Jurkat, Clone E6-1 (cell line): ENCODE measurements around the gene ZNF280B.
"Not testable (repeated sequence)": the region's sequence is repeated elsewhere in the genome, so short reads cannot be mapped to it uniquely, and the experiment has no call there.

Source experiments
- DNase-seq: peaks from one replicate; pipeline ENCODE4 v3.0.0-alpha.2; 2011; ENCODE audit warnings: low read depth, low spot score
- H3K4me3 ChIP-seq: 2 replicates; pipeline ENCODE4 v1.5.1; 2011; ENCODE audit warnings: mild to moderate bottlenecking, low read length, control low read depth, moderate library complexity

The ZNF280B gene

DNA sequence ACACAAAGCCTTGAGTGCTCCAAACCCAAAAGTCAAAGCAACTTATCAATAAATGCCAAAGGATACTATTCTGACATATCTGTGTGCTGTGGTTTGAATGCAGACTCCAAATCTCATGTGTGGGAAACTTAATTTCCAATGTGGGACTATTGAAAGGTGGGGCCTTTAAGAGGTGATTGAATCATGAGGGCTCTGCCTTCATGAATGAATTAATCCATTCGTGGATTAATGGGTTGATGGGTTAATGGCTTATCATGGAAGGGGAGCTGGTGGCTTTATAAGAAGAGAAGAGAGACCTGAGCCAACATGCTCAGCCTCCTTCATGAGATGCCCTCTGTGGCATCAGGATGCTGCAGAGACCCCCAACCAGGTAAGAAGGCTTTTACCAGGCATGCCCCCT is 28.4 kb upstream of the ZNF280B start:
- no peak for DNase-seq
- H3K4me3 ChIP-seq: no peak overlapping the region

DNA sequence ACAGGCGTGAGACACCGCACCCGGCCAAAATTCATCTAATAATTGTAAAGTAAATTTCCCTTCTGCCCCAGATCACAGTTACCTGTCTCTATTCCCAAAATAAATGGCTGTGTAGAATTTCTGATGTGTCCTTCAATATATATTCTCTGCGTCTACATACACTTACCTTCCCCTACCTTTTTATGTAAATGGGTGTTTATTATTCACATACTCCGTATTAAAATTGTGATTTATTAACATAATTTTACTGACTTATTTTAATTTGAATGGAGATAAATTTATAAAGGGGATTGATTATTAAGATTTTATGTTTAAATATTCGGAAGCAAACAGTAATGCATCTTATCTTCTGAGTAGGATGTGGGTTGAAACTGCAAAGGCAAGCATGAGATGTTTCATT is 28.0 kb upstream of the ZNF280B start:
- no peak overlapping the region for H3K4me3 ChIP-seq
- no peak for DNase-seq

DNA sequence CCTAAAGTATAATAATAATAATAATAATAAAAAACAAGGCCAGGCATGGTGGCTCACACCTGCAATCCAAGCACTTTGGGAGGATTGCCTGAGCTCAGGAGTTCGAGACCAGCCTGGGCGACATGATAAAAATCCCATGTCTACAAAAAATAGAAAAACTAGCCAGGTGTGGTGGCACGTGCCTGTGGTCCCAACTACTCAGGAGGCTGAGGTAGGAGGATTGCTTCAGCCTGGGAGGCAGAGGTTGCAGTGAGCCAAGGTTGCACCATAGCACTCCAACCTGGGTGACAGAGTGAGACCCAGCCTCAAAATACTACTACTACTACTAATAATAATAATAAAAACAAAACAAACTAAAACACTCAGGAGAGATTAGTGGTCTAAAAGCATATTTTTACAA is 27.1 kb upstream of the ZNF280B start:
- H3K4me3 ChIP-seq: no peak overlapping the region
- no peak for DNase-seq

DNA sequence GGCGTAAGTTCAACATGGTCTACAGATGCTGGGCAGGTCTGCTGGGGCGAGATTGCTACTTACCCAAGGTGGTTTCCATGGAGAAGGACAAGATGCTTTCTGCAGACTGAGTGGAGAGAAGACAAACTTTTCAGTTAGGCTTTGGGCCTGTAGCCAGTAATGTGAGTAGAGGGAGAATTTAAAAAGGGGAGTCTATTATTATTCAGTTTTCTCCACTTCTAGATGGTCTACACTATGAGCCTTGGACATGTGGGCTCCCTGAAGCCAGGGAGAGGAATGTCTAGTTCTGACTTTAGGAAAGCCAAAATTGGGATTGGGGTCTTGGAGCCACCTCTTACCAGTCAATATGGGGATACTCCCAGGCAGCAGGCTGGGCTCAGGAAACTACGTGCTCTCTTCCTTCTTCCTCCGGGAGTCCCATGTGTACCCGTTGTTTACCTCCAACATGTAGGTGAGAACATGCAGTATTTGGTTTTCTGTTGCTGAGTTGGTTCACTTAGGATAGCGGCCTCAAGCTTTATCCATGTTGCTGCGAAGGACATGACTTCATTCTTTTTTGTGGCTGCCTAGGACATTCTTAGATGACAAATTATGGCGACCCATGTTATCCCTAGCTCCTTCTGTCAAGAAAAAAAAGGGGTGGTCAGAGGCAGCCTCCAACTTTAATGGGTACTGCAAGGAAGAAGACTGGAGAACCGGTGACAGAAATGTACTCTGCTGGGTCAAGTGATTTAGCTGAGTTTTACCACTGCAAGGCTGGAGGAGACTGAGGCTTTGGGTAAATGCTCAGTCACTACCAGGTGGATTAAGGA is 26.3 kb upstream of the ZNF280B start:
- H3K4me3 ChIP-seq: no peak overlapping the region
- no peak for DNase-seq

DNA sequence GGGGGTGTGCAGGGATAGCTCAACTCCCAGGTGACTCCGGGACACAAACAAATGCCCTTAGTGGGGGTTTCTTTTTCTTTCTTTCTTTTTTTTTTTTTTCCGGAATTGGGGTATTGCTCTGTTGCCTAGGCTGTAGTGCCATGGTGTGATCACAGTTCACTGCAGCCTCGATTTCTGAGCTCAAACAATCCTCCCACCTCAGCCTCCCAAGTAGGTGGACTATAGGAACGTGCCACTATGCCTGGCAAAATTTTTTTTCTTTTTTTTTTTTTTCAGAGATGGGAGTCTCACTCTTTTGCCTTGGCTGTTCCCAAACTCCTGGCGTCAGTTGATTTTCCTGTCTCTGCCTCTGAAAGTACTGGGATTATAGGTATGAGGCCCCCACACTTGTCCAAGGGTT is 25.3 kb upstream of the ZNF280B start:
- no peak for DNase-seq
- H3K4me3 ChIP-seq: no peak overlapping the region

DNA sequence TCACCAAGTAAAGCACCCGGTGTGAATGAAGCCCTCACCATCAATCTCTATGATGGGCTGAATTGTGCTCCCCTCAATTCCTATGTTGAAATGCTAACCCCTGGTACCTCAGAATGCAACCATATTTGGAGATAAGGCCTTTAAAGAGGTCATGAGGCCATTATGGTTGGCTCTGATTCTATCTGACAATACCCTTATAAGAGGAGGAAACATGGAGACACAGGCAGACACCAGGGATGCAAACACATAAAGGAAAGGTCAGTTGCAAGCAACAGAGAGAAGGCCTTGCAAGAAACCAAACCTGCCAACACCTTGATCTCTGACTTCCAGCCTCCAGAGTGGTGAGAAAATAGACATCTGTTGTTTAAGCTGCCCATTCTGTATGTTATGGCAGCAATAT is 24.9 kb upstream of the ZNF280B start:
- DNase-seq: no peak
- H3K4me3 ChIP-seq: no peak overlapping the region

DNA sequence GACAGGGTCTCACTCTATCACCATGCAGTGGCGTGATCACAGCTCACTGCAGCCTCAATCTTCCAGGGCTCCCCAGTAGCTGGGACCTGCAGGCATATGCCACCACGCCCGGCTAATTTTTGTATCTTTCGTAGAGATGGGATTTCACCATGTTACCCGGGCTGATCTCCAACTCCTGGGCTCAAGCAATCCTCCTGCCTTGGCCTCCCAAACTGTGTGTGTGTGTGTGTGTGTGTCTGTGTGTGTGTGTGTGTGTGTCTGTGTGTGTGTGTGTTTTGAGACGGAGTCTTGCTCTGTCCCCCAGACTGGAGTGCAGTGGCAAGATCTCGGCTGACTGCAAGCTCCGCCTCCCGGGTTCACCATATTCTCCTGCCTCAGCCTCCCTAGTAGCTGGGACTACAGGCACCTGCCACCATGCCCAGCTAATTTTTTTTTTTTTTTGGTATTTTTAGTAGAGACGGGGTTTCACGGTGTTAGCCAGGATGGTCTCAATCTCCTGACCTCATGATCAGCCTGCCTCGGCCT is 24.1 kb upstream of the ZNF280B start:
- not testable (repeated sequence) for DNase-seq, H3K4me3 ChIP-seq

DNA sequence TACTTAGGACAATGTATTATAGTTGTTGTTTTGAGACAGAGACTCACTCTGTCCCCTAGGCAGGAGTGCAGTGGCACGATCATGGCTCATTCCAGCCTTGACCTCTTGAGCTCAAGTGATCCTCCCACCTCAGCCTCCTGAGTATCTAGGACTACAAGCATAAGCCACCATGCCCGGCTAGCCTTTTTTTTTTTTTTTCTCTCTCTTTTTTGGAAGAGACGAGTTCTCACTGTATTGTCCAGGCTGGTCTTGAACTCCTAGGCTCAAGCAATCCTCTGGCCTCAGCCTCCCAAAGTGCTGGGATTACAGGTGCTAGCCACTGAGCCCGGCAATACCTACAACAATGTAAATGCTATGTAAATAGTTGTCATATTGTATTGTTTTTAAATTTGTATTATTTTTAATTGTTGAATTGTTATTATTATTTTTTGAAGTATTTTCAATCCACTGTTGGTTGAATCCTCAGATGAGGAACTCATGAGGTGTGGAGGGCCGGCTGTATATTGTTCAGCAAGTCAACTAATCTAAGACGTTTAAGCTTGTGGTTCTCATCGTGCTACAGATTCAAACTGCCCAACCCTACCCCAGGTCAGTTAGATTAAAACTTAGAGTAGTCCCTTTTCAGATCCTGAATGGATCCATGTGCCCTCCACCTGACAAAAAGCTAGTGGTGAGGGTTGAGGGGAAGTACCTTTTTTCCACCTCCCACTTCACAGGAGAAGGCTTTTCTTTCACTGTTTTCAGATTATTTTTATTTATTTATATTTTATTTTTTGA is 23.4 kb upstream of the ZNF280B start:
- H3K4me3 ChIP-seq: no peak overlapping the region
- no peak for DNase-seq

DNA sequence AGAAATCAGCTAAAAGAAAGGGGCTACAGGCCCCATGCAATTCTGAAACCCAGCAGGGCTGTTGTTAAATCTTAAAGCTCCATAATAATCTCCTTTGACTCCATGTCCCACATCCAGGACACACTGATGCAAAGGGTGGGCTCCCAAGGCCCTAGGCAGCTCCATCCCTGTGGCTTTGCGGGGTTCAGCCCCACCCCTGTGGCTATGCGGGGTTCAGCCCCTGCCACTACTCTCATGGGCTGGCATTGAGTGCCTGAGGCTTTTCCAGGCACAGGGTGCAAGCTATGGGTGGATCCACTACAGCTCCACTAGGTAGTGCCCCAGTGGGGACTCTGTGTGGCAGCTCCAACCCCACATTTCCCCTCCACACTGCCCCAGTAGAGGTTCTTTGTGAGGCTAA is 20.2 kb upstream of the ZNF280B start:
- H3K4me3 ChIP-seq: no peak overlapping the region
- no peak for DNase-seq

DNA sequence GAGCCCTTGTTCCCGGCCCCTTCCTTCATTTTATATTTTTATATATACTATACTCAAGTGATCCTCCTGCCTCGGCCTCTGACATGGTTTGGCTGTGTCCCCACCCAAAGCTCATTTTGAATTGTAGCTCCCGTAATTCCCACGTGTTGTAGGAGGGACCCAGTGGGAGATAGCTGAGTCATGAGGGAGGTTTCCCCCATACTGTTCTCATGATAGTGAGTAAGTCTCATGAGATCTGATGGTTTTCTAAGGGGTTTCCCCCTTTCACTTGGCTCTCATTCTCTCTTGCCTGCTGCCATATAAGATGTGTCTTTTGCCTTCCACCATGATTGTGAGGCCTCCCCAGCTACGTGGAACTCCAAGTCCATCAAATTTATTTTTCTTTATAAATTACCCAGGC is 18.8 kb upstream of the ZNF280B start:
- no peak overlapping the region for H3K4me3 ChIP-seq
- DNase-seq: no peak

DNA sequence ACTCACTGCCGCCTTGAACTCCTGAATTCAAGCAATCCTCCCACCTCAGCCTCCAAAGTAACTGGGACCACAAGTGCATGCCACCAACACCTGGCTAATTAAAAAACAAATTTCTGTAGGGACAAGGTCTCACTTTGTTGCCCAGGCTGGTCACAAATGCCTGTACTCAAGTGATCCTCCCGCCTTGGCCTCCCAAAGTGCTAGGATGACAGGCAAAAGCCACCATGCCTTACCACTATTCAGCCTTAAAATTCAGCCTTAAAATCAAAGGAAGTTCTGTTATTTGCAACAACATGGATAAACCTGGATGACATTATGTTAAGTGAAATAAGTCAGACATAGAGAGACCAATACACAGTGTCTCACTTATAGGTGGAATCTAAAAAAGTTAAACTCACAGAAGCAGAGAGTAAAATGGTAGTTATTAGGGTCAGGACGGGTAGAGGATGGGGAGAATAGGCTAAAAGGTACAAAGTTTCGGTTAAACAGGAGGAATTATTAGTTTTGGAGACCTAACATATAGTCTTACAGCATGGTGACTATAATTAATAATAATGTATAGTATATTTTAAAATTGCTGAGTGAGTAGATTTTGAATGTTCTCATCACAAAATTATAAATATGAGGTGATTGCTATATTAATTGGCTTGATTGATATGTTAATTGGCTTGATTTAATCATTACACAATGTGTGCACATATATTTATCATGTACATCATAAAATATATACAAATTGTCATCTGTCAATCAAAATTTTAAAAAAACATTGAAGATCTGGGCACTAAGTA is 17.8 kb upstream of the ZNF280B start:
- DNase-seq: no peak

DNA sequence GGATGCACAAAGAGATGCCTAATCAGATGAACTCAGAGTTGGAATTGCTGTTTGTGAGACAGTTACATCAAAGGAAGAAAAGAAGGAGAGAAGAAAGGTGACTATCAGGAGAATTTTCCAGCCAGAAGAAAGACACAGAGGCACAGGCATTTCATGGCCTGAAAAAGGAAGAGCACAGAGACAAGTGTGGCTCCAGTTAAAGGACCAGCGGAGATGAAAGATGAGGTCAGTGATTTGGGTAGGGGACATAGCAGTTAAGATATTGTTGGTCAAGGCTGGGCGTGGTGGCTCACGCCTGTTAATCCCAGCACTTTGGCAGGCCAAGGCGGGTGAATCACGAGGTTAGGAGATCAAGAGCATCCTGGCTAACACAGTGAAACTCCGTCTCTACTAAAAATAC is 15.0 kb upstream of the ZNF280B start:
- no peak overlapping the region for H3K4me3 ChIP-seq
- DNase-seq: no peak

More for the DNA sequence above, 17.8 kb upstream of the ZNF280B start:
- no peak overlapping the region for H3K4me3 ChIP-seq

DNA sequence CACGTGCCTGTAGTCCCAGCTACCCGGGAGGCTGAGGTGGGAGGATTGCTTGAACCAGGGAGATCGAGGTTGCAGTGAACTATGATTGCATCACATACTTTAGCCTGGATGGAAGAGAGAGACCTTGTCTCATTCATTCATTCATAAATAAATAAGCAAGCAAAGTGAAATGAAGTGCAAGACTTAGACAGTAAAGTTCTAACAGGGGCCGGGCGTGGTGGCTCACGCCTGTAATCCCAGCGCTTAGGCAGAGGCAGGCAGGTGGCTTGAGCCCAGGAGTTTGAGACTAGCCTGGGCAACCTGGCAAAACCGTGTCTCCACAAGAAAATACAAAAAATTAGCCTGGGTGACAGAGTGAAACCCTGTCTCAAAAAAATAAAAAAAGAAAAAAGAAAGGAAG is 13.1 kb upstream of the ZNF280B start:
- DNase-seq: no peak
- H3K4me3 ChIP-seq: no peak overlapping the region

DNA sequence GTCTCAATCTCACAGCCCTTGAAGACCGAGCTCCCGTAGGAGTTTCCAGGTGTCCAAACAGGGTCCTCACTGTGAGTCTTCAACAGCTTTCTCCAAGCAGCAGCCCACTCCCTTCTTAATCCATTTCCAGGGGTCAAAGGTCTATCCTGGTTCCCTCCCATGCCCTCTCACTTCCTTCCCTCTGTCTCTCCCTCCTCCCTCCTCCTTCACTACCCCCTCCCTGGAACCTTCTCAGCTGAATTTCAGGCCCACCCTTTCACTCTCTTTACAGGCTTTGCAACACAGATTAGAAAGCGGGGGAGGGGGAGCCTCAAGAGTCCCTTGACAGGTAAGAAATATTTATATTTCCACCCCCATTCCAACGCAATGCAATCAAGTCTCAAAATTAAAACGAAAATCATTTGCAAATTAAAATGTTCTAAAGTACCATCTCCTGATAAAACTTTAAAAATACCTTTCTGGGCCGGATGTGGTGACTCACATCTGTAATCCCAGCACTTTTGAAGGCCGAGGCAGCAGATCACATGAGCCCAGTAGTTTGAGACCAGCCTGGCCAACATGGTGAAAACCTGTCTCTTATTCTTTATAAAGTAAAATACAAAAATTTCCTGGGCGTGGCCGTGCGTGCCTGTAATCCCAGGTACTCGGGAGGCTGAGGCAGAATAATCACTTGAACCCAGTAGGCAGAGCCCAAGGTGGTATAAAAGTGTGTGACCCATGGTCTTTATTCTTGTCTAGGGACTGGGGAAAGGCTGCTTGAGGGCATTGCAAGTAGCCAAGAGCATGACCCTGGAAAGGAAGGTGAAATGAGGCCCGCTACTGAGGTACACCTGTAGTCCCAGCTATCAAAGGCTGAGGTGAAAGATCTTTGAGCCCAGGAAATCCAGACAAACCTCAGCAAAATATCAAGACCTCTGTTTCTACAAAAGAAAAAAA is 12.4 kb upstream of the ZNF280B start:
- no peak for DNase-seq
- no peak overlapping the region for H3K4me3 ChIP-seq

DNA sequence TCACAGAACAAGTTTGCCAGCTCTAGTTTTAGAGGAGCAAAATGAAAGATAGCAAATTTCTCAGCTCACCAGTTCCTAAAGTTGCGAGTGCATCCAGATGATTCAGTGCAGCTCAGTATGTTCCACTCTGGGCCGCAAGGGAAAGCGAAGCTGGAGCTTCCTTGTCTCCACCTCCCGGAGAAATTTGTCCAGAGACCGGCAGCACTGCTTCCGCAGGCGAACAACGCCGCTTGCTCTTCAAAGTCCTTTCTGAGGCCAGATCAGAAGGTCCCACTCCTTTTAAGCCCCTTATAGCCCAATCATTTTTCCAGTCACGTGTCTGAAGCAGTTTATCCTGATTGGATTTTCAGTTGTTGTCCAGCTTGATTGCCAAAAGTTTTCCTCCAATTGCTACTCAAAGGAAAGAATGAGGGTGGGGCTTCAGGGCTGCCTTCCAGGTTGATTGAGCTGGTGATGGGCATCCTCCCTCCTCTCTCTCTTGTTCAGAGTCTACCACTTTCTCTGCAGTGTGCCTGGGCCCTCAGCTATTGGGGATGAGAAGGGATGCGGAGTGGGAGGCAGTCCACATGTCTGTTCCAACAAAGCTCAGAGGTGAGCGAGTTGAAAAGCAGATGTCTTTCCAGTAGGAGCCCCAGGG is 11.6 kb upstream of the ZNF280B start, which contains the start of gene ZNF280A:
TSS of gene ZNF280A (minus strand) at position 251 of the 637 bp plus-strand sequence. CDS start 4,640 bp downstream, outside the sequence.
- H3K4me3 ChIP-seq: no peak within 1 kb of the TSS
- DNase-seq: no peak

DNA sequence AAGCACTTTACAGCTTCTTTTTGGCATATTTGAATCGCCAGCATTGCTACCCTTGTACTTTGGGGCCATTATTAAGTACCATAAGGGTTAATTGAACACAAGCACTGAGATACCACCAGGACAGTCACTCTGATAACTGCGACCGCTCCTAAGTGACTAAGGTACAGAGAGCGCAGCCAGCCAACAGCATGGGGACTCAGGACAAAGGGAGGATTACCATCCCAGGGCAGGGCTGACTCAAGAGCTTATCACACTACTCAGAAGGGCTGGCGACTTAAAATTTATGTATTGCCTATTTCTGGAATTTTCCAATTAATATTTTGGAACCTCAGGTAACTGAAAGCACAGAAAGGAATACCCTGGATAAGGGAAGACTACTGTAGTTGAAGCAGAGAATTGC is 11.0 kb upstream of the ZNF280B start:
- H3K4me3 ChIP-seq: no peak overlapping the region
- DNase-seq: no peak

DNA sequence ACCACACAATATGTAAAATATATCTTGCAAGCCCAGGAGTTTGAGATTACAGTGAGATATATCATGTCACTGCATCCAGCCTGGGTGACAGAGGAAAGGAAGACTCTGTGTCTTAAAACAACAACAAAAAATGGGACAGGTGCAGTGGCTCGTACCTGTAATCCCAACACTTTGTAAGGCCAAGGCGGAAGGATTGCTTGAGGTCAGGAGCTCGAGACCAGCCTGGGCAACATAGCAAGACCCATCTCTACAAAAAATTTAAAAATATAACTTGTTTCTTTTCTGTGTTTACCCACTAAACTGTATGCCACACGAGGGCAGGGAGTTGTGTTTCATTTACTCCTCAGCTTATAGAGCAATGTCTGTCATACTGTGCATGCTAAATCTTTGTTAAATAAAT is 8.4 kb upstream of the ZNF280B start:
- no peak overlapping the region for H3K4me3 ChIP-seq
- DNase-seq: no peak

DNA sequence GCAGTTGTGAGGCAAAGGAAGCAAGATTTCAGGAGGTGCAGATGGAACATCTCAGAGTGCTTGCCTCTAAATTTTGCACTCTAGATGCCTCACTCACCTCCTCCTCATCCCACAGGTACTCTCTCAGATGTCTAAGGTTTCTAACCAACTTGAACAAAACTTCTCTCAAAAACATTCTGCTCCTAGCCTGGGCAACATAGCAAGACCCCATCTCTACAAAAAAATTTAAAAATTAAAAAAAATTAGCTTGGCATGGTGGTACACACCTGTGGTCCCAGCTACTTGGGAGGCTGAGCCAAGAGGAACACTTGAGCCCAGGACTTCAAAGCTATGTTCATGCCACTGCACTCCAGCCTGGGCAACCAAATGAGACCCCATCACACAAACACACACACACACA is 7.3 kb upstream of the ZNF280B start:
- no peak overlapping the region for H3K4me3 ChIP-seq
- DNase-seq: no peak
